T-helper 2 cell treated with Interferon-gamma antibody and Interleukin-4, amounts not matched to agents 5 μg/mL and 100 μg/mL, for 36 hours (primary cell): ENCODE measurements around the gene MAP4K2.
"Not testable (repeated sequence)": the region's sequence is repeated elsewhere in the genome, so short reads cannot be mapped to it uniquely, and the experiment has no call there.

Experiments
- DNase-seq: peaks from one replicate; pipeline ENCODE4 v3.0.0; 2021; ENCODE audit warnings: low spot score
- H3K27ac Mint-ChIP-seq: one replicate; pipeline ENCODE4 v1.8.0; 2021; ENCODE audit warnings: mild to moderate bottlenecking, mixed read lengths
- H3K27me3 Mint-ChIP-seq: one replicate; pipeline ENCODE4 v1.8.0; 2021; ENCODE audit warnings: low read depth, mixed read lengths
- H3K36me3 Mint-ChIP-seq: one replicate; pipeline ENCODE4 v1.8.0; 2021; ENCODE audit warnings: low read depth, mixed read lengths
- H3K4me1 Mint-ChIP-seq: one replicate; pipeline ENCODE4 v1.8.0; 2021; ENCODE audit warnings: low read depth, mixed read lengths
- H3K4me3 Mint-ChIP-seq: one replicate; pipeline ENCODE4 v1.8.0; 2022; ENCODE audit warnings: mild to moderate bottlenecking, moderate library complexity, mixed read lengths
- H3K9me3 Mint-ChIP-seq: one replicate; pipeline ENCODE4 v1.8.0; 2021; ENCODE audit warnings: mixed read lengths

MAP4K2 gene

GRCh38 chr11:64803158-64803845 is at the start of gene MAP4K2:
TSS of gene MAP4K2 (minus strand) at chr11:64803214. CDS start at chr11:64803149, 65 bp downstream.
- Mint-ChIP-seq H3K36me3 (peaks cover 26% of the 10 kb centered on the region), H3K4me1 (peaks cover 15% of the 10 kb centered on the region), H3K27ac (peak within 1 kb of the TSS; percentile 82), H3K9me3 (no peaks in the 10 kb centered on the region), H3K4me3 (peak within 1 kb of the TSS; percentile 91), H3K27me3 (no peaks in the 10 kb centered on the region)
- peak; percentile 89 for DNase-seq

- Mint-ChIP-seq H3K9me3 (no peaks in the 10 kb centered on the region), H3K4me3 (peak overlapping the region; percentile 59), H3K27ac (peak overlapping the region; percentile 85), H3K4me1 (peaks cover 56% of the 10 kb centered on the region), H3K27me3 (no peaks in the 10 kb centered on the region), H3K36me3 (peaks cover 42% of the 10 kb centered on the region)
- no peak for DNase-seq
Observed at GRCh38 chr11:64851831-64852351, 48.9 kb upstream of the MAP4K2 start.

GRCh38 chr11:64850979-64851567 is 48.1 kb upstream of the MAP4K2 start:
- no peaks in the 10 kb centered on the region for H3K27me3 Mint-ChIP-seq
- peak overlapping the region; percentile 59 for H3K4me3 Mint-ChIP-seq
- DNase-seq: peak; percentile 63
- peak overlapping the region; percentile 85 for H3K27ac Mint-ChIP-seq
- H3K36me3 Mint-ChIP-seq: peaks cover 35% of the 10 kb centered on the region
- peaks cover 51% of the 10 kb centered on the region for H3K4me1 Mint-ChIP-seq
- no peaks in the 10 kb centered on the region for H3K9me3 Mint-ChIP-seq

GRCh38 chr11:64849598-64850356 is 46.8 kb upstream of the MAP4K2 start:
- no peak overlapping the region for H3K4me3 Mint-ChIP-seq
- peak overlapping the region; percentile 49 for H3K27ac Mint-ChIP-seq
- H3K36me3 Mint-ChIP-seq: peaks cover 24% of the 10 kb centered on the region
- no peak for DNase-seq
- no peaks in the 10 kb centered on the region for H3K27me3 Mint-ChIP-seq
- H3K9me3 Mint-ChIP-seq: no peaks in the 10 kb centered on the region
- H3K4me1 Mint-ChIP-seq: peaks cover 45% of the 10 kb centered on the region

GRCh38 chr11:64848826-64849597 is 46.0 kb upstream of the MAP4K2 start:
- H3K9me3 Mint-ChIP-seq: no peaks in the 10 kb centered on the region
- H3K27ac Mint-ChIP-seq: no peak overlapping the region
- no peaks in the 10 kb centered on the region for H3K27me3 Mint-ChIP-seq
- DNase-seq: no peak
- H3K4me3 Mint-ChIP-seq: no peak overlapping the region
- H3K36me3 Mint-ChIP-seq: peaks cover 17% of the 10 kb centered on the region
- H3K4me1 Mint-ChIP-seq: peaks cover 42% of the 10 kb centered on the region

GRCh38 chr11:64848214-64848825 is 45.3 kb upstream of the MAP4K2 start:
- peaks cover 45% of the 10 kb centered on the region for H3K4me1 Mint-ChIP-seq
- DNase-seq: no peak
- no peaks in the 10 kb centered on the region for H3K27me3 Mint-ChIP-seq
- no peaks in the 10 kb centered on the region for H3K9me3 Mint-ChIP-seq
- peak overlapping the region; percentile 68 for H3K27ac Mint-ChIP-seq
- H3K36me3 Mint-ChIP-seq: peaks cover 12% of the 10 kb centered on the region
- no peak overlapping the region for H3K4me3 Mint-ChIP-seq

- Mint-ChIP-seq H3K36me3 (peaks cover 4% of the 10 kb centered on the region), H3K27ac (peak overlapping the region; percentile 65), H3K4me1 (peaks cover 34% of the 10 kb centered on the region), H3K27me3 (no peaks in the 10 kb centered on the region), H3K9me3 (no peaks in the 10 kb centered on the region), H3K4me3 (no peak overlapping the region)
- DNase-seq: peak; percentile 84
Observed at GRCh38 chr11:64846998-64847666, 44.1 kb upstream of the MAP4K2 start.

- not testable (repeated sequence) for DNase-seq, H3K36me3 Mint-ChIP-seq, H3K27ac Mint-ChIP-seq, H3K27me3 Mint-ChIP-seq, H3K9me3 Mint-ChIP-seq
- H3K4me1 Mint-ChIP-seq: peaks cover 23% of the 10 kb centered on the region
- H3K4me3 Mint-ChIP-seq: peak overlapping the region; percentile 15
Observed at GRCh38 chr11:64845776-64846129, 42.7 kb upstream of the MAP4K2 start.

GRCh38 chr11:64845129-64845775 is 42.2 kb upstream of the MAP4K2 start:
- Mint-ChIP-seq H3K9me3 (no peaks in the 10 kb centered on the region), H3K27ac (peak overlapping the region; percentile 39), H3K36me3 (no peaks in the 10 kb centered on the region), H3K4me3 (peak overlapping the region; percentile 53), H3K27me3 (no peaks in the 10 kb centered on the region), H3K4me1 (peaks cover 22% of the 10 kb centered on the region)
- no peak for DNase-seq

GRCh38 chr11:64844330-64845128 is 41.5 kb upstream of the MAP4K2 start, which contains the start of gene CDC42BPG:
TSS of gene CDC42BPG (minus strand) at chr11:64844653. CDS start at chr11:64844569, 84 bp downstream.
- DNase-seq: peak; percentile 53
- Mint-ChIP-seq H3K27ac (peak within 1 kb of the TSS; percentile 71), H3K4me3 (peak within 1 kb of the TSS; percentile 83), H3K27me3 (no peaks in the 10 kb centered on the region), H3K4me1 (peaks cover 22% of the 10 kb centered on the region), H3K36me3 (no peaks in the 10 kb centered on the region), H3K9me3 (no peaks in the 10 kb centered on the region)

GRCh38 chr11:64843686-64844329 is 40.8 kb upstream of the MAP4K2 start:
- no peaks in the 10 kb centered on the region for H3K36me3 Mint-ChIP-seq
- DNase-seq: no peak
- H3K9me3 Mint-ChIP-seq: no peaks in the 10 kb centered on the region
- peak overlapping the region; percentile 83 for H3K4me3 Mint-ChIP-seq
- H3K4me1 Mint-ChIP-seq: peaks cover 20% of the 10 kb centered on the region
- H3K27me3 Mint-ChIP-seq: no peaks in the 10 kb centered on the region
- peak overlapping the region; percentile 71 for H3K27ac Mint-ChIP-seq
